T-helper 2 cell (primary cell): ENCODE results near the gene IGLON5.
A peak's percentile ranks its signal among the peaks of the same experiment; 100 is the strongest.

Experiments used
- DNase-seq, 5 experiments: peaks; one replicate each; pipeline versions ENCODE4 v3.0.0 to v3.0.0-alpha.2; 2012 to 2022

Gene IGLON5

DNA sequence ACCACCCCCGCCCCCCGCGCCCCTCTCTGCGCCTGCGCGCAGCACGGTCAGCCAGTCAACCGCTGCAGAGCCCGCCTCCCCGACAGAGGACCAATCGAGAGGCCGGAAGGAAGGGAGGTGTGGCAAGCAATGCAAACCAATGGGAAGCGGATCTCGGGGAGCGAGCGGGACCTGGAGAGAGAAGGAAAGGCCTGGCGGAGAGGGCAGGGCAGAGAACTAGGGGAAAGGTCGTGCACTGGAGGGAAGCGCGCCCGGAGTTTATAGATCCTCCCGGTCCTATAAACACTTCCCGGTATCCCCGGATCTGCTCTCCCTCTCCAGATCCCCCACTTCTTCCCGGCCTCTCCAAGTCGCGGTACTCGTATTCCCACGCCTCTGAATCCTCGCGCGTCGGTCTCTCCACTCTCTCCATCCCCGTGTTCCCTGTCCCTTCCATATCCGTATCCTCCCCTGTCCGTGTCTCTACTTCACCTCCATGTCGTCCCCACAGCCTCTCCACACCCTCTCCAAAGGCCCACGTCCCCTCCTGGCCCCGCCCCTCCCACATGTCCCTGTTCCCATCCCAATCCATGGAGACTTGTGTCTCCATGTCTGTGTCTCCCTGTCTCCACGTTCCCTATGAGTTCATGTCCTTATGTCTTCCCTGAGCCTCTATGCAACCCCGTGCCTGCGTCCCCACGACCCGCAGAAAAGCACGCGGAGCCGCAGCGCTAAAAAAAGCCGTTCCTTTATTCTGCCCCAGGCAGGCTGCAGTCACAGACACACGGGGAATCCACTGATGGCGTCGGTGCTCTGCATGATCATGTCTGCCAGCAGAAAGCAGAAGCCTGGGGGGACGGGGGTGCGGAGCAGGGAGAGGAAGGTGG lies 55.2 kb downstream of the IGLON5 start:
- DNase-seq, result peak; percentile 76 to 98 (median 91)

DNA sequence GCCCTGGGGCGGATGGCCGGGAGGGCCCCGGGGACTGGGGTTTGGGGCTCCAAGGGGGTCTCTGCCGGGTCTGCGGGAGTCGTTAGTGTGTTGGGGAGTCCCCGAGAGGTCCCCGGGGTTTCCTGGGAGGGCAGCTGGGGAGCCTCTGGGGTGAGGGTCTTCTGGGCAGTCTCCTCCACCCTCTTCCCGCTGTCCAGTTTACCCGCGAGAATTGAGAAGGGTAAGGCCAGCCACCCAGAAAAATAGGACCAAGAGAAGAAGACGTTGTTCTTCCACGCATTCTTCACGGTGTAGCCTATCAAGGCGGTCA lies 55.8 kb downstream of the IGLON5 start:
- no peak for DNase-seq

- DNase-seq, result peak; percentile 90 to 98 (median 91)
Measured at GRCh38 chr19:51367565-51368365, 56.3 kb downstream of the IGLON5 start.

DNA sequence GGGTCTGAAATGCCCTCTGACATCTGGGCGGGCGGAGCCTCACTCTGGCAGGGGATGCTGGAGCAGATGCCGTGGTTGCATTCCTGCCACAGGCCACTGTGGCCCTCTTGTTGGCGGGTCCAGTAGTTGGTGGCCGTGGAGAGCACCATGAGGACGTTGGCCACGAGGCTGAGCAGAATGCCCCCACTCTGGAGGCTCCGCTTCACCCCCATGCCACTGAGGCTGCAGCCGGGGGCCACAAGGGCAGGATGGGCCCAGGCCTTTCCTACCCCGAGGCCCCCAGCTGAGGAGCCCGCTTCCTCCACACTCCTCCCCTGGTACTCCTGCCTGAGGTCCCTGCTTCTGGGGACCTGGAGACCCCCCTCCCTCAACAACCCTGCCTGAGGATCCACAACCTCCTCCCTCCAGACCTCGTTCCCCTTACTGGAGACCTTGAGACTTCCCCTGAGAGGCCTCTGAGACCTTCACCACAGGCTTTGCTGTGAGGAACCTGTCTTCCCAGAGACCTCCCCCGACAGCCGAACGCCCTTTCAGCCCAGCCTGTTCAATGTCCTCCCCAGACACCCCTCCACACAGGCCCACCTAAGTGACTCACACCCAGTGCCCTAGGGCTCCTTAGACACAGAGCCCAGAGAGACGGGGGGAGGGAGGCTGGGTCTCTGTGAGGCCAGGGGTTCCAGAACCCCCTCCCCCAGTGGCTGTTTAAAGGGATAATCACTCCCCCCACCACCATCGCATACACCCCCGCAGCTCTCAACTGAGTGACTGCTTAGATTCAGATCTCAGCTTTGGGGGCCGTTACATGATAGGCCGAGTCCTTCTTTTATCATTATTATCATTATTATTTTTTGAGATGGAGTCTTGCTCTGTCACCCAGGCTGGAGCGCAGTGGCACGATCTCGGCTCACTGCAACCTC lies 57.2 kb downstream of the IGLON5 start, which contains the start of gene CLDND2:
Gene CLDND2, minus strand, starts transcription at position 638 of the 917 bp plus-strand sequence. Its CDS starts 426 bp downstream, at position 212.
- DNase-seq, result peak in 1 of 5 experiments; percentile 55

GRCh38 chr19:51370230-51370629 lies 58.8 kb downstream of the IGLON5 start:
- no peak for DNase-seq

DNA sequence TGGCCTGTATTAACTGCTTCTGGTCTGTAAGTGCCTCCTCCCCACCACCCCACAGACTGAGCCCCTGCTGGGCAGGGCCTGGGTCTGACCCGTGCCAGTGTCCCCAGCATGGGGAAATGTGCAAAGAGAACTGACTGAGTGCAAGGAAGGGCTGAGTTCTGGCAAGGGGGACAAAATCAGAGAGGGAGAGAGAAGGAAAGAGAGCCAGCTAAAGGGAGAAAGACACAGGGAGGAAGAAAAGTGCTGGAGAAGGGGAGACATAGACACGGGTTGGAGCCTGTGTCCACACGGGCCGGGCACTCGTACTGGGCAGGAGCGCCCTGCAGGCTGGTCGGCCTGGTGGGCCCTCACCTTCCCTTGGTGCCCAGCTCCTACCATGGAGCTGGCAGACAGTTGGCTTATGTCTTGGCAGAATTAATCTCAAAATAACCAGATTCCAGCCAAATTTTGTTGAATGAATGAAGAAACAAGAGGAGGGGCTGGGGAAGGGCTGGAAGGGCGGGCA lies 59.8 kb downstream of the IGLON5 start:
- no peak for DNase-seq

DNA sequence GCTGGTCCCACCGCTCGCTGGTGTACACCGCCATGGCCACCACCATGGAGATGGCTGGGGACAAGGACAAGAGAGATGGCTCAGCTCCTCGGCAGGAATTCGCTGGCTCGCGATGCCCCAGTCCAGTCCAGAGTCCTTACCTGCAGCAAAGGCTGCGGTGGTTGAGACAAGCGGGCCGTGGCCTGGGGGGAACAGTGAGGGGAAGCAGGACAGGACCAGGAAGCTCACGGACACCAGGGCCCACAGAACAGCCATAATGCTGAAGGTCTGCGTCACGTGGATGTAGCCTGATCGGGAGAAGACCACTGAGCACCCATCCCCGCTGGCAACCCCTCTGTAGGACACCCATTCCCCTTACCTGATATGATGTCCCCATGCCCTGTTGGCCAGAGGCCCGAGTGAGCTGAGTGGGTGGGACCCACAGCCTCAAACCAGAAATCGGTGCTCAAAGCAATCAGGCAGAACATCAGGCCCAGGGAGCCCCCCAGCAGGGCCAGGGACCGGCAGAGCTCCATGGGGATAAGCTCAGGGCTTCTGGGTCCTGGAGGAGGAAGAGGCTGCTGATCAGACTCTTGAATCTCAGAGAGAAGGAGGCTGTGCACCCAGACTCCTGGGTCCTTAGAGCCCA lies 60.7 kb downstream of the IGLON5 start:
- no peak for DNase-seq

DNA sequence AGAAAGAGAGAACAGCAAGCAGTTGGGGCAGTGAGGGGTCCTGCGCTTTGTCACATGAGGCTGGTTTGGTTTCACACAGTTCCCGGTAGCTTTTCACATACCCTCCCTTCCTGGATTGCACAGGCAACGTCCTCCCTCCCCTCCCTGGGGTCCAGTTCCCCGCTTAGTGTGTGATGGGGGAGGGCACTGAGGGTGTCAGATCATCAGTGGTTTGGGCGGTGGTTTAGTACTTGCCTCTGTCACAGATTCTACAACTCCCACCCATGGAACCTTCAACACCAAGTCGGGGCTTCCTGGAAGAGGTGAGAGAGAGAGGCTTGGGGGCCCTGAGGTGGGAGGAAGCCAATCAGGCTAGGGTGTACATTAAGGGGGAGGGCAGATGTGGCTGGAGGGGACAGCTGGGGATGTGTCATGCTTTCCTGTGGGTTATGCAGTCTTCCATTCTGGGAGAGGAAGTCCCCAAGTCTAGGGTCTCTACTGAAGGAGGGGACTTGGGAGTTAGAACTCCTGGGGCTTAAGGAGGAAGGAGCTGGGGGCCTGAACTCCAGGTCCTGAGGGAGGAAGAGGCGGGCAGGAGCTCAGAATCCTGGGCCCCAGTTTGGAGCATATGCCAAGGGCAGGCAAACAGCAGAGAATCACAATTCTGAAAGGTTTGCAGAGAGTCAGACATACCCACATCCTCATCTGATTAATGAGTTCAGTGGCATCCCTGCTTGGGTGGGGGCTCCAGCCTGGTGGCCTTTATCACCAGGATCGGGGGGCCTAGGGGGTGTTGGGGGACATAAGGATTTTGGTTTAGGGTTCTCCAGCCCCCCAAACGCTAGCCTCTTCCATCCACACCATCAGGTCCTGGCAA lies 61.4 kb downstream of the IGLON5 start, which contains the start of gene NKG7:
Gene NKG7, minus strand, starts transcription at position 6 of the 856 bp plus-strand sequence. CDS start 119 bp downstream, outside the sequence.
- DNase-seq, result peak in 3 of 5 experiments; percentile 56 to 94 (median 94)

DNA sequence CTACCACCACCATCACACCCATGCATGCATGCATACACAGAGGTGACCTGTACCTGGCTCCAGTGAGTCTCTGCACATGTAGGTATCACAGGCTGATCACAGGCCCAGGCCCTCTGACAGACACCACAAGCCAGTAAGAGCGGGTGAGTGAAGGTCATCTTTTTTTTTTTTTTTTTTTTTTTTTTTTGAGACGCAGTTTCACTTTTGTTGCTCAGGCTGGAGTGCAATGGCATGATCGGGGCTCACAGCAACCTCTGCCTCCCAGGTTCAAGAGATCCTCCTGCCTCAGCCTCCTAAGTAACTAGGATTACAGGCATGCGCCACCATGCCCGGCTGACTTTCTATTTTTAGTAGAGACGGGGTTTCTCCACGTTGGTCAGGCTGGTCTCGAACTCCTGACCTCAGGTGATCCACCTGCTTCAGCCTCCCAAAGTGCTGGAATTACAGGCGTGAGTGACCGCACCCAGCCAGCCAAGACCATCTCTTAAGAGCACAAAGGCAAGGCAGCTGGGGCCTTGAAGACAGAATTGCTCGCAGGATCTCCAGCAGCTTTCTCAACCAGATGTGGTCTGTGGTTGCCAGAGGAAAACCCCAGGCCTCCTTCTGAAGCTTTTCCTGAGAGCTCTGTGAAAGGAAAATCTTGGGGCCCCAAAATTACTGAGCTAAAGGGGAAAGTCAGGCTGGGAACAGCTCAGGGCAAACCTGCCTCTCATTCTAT lies 64.2 kb downstream of the IGLON5 start:
- peak in 2 of 5 experiments; percentile 59 to 65 for DNase-seq

DNA sequence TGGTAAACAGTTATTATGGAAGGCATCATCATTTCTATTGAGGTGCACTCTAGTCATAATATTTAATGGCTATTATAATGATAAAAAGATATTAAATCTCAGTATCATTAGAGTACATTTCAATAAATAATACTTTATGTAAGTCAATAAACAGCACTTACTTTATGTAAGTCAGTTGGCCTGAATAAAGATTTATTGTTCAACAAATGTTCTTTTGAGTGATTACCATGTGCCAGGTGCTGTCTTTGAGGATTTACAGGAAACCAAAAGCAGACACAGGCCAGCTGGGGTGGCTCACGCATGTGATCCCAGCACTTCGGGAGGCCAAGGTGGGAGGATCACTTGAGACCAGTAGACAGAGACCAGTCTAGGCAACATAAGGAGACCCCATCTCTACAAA lies 66.0 kb downstream of the IGLON5 start:
- DNase-seq, result no peak

- DNase-seq, result no peak
Measured at GRCh38 chr19:51380379-51380778, 68.9 kb downstream of the IGLON5 start.
